OCI-LY7 (cell line): ENCODE data around the gene CTU2. TPM values are rescaled to one million over a fixed set of nuclear protein-coding genes. Genes with fewer than 3 reads are reported as not detected.

Source experiments
- BruUV-seq: library from RNA; stranded (reverse); fragments of 400-500 nt; replicated peaks from 2 replicates; lab custom pipeline; 2021; lab: Mats Ljungman, UMichigan
- CTCF ChIA-PET: fragments of 300-600 bp; sonication (Branson Sonifier 250); formaldehyde crosslinking; loops from one replicate; lab custom pipeline; 2022; ENCODE audit warnings: antibody characterized with exemption; ENCODE audit not compliant: unreplicated experiment; lab: Charles Lee
- POLR2A ChIA-PET: fragments of 300-600 bp; sonication (Branson Sonifier 250); formaldehyde crosslinking; loops from one replicate; lab custom pipeline; 2022; ENCODE audit warnings: antibody characterized with exemption; lab: Charles Lee
- DNase-seq: peaks from one replicate; pipeline ENCODE4 v3.0.0-alpha.2; 2015; ENCODE audit warnings: low spot score
- H2AFZ ChIP-seq: fragments of 200-600 bp; sonication (generic), shearing (Covaris generic); 2 replicates; pipeline ENCODE4 v1.6.1; 2014; ENCODE audit warnings: mild to moderate bottlenecking, antibody characterized with exemption, low read length, moderate library complexity
- H3K27ac ChIP-seq: fragments of 200-600 bp; sonication (generic); 2 replicates; pipeline ENCODE4 v1.5.1; 2014; ENCODE audit warnings: mixed run types, low read depth, mild to moderate bottlenecking, moderate library complexity, low read length, inconsistent platforms; ENCODE audit not compliant: poor library complexity, severe bottlenecking
- H3K36me3 ChIP-seq: fragments of 200-600 bp; sonication (generic); 2 replicates; pipeline ENCODE4 v1.6.1; 2014; ENCODE audit warnings: mild to moderate bottlenecking, antibody characterized with exemption, low read length, moderate library complexity, mixed read lengths; ENCODE audit not compliant: insufficient read depth
- H3K4me1 ChIP-seq: fragments of 200-600 bp; sonication (generic); 2 replicates; pipeline ENCODE4 v1.5.1; 2014; ENCODE audit warnings: mild to moderate bottlenecking, low read length; ENCODE audit not compliant: insufficient read depth, poor library complexity, severe bottlenecking
- H3K4me2 ChIP-seq: fragments of 200-600 bp; sonication (generic); 2 replicates; pipeline ENCODE4 v1.6.1; 2014; ENCODE audit warnings: mild to moderate bottlenecking, low read length
- H3K4me3 ChIP-seq: fragments of 200-600 bp; sonication (generic); 2 replicates; pipeline ENCODE4 v1.5.1; 2014; ENCODE audit warnings: mild to moderate bottlenecking, low read depth, low read length; ENCODE audit not compliant: poor library complexity, severe bottlenecking
- H3K79me2 ChIP-seq: fragments of 200-600 bp; sonication (generic); 2 replicates; pipeline ENCODE4 v1.6.1; 2016; ENCODE audit warnings: low read depth, mild to moderate bottlenecking, low read length, moderate library complexity, mixed read lengths; ENCODE audit not compliant: insufficient read depth
- H3K9me2 ChIP-seq: fragments of 200-600 bp; sonication (generic); 2 replicates; pipeline ENCODE4 v1.6.1; 2016; ENCODE audit warnings: mild to moderate bottlenecking, low read length, mixed read lengths; ENCODE audit not compliant: insufficient read depth
- H3K9me3 ChIP-seq: fragments of 200-600 bp; sonication (generic); 2 replicates; pipeline ENCODE4 v1.6.1; 2014; ENCODE audit warnings: mild to moderate bottlenecking, mixed run types, low read length, mixed read lengths
- H4K20me1 ChIP-seq: fragments of 200-600 bp; sonication (generic); 2 replicates; pipeline ENCODE4 v1.6.1; 2014; ENCODE audit warnings: mild to moderate bottlenecking, antibody characterized with exemption, low read length, moderate library complexity, mixed read lengths; ENCODE audit not compliant: insufficient read depth
- CTCF ChIP-seq: fragments of 200-600 bp; sonication (generic); conservative IDR thresholded peaks from 2 replicates; pipeline ENCODE4 v1.5.1; 2014; ENCODE audit warnings: mild to moderate bottlenecking, antibody characterized with exemption, low read length, moderate library complexity, mixed read lengths
- EZH2phosphoT487 ChIP-seq: fragments of 200-600 bp; sonication (generic); IDR thresholded peaks from 2 replicates; pipeline ENCODE4 v1.6.1; 2018; ENCODE audit warnings: low read depth, borderline replicate concordance, mild to moderate bottlenecking, mixed run types, antibody characterized with exemption, low read length, moderate library complexity, mixed read lengths
- intact Hi-C: fragments of 100-400 bp; cut with micrococcal nuclease; formaldehyde crosslinking; loops from one replicate; pipeline ENCODE4 v1.10.0; 2022; ENCODE audit not compliant: unreplicated experiment
- total RNA-seq, 2 experiments: library from RNA; depleted of rRNA in 1 of 2; stranded (reverse); fragments of >200 nt in 1 of 2; shearing (Covaris generic) in 1 of 2; gene quantifications; 2 replicates each; pipeline ENCODE4 v1.2.3, GENCODE V29; 2014 to 2022

Gene CTU2
- total RNA-seq, 2 experiments from 2014 or later, result 21.9 to 24.4 TPM

GRCh38 chr16:88658714-88659113, 47.6 kb upstream of the CTU2 start:
- H4K20me1 ChIP-seq, result no peaks in the 10 kb centered on the region
- intact Hi-C loops, result no loop called here
- no peak overlapping the region for H3K27ac ChIP-seq
- peaks cover 33% of the 10 kb centered on the region; the same call in 1 of the 2 replicates for H3K79me2 ChIP-seq
- peaks cover 33% of the 10 kb centered on the region; the same call in 1 of the 2 replicates for H3K36me3 ChIP-seq
- H3K4me2 ChIP-seq, result no peak overlapping the region
- no peak overlapping the region for H2AFZ ChIP-seq
- no peak for TF ChIP-seq EZH2phosphoT487
- TF ChIP-seq CTCF, result no peak
- no peaks in the 10 kb centered on the region for H3K9me3 ChIP-seq
- no peak for DNase-seq
- no TSS peak for BruUV-seq
- H3K9me2 ChIP-seq, result no peaks in the 10 kb centered on the region
- H3K4me3 ChIP-seq, result no peak overlapping the region
- POLR2A ChIA-PET, result no interaction called here
- H3K4me1 ChIP-seq, result peaks cover 9% of the 10 kb centered on the region
- CTCF ChIA-PET, result no interaction called here

- Histone ChIP-seq H2AFZ (no peak overlapping the region), H3K4me2 (no peak overlapping the region), H3K27ac (no peak overlapping the region), H4K20me1 (no peaks in the 10 kb centered on the region), H3K79me2 (peaks cover 37% of the 10 kb centered on the region; the same call in 1 of the 2 replicates), H3K36me3 (peaks cover 33% of the 10 kb centered on the region; the same call in 1 of the 2 replicates), H3K4me3 (no peak overlapping the region), H3K9me3 (no peaks in the 10 kb centered on the region), H3K9me2 (no peaks in the 10 kb centered on the region), H3K4me1 (peaks cover 12% of the 10 kb centered on the region)
- ChIA-PET POLR2A (no interaction called here), CTCF (interaction anchor here (0.6 kb wide), 1 partner anchor 69 kb away, joined by 3 read pairs; no protein-coding TSS in a partner anchor)
- DNase-seq, result no peak
- no TSS peak for BruUV-seq
- intact Hi-C loops, result no loop called here
- no peak for TF ChIP-seq CTCF
- no peak for TF ChIP-seq EZH2phosphoT487
Measured at GRCh38 chr16:88659160-88659559, 47.1 kb upstream of the CTU2 start.

DNA sequence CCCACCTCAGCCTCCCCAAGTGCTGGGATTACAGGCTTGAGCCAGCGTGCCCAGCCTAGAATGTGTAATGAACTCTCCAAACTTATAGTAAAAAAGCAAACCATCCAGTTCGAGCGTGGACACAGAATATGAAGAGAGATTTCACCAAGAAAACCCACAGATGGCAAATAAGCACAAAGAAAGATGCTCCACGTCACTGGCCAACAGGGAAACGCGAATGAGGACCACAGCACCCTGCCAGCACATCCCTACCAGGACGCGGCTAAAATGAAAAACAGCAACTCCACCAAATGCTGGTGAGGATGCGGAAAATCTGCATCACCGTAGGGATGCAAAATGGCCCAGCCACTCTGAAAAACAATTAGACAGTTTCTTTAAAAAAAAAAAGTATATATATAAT, 44.8 kb upstream of the CTU2 start:
- Histone ChIP-seq H3K4me1 (peaks cover 31% of the 10 kb centered on the region), H3K27ac (peak overlapping the region; percentile 55), H4K20me1 (no peaks in the 10 kb centered on the region), H2AFZ (no peak overlapping the region), H3K36me3 (peaks cover 24% of the 10 kb centered on the region; the same call in 1 of the 2 replicates), H3K9me2 (no peaks in the 10 kb centered on the region), H3K4me2 (peak overlapping the region; percentile 83), H3K79me2 (peaks cover 37% of the 10 kb centered on the region; the same call in 1 of the 2 replicates), H3K9me3 (no peaks in the 10 kb centered on the region), H3K4me3 (peak overlapping the region; percentile 86)
- intact Hi-C loops, result loop anchor here (5.0 to 10.0 kb wide), 3 partner anchors 121 to 207 kb away; partner anchors contain the start of genes CDT1 and ZFPM1
- TF ChIP-seq EZH2phosphoT487, result no peak
- no peak for TF ChIP-seq CTCF
- BruUV-seq, result no TSS peak
- ChIA-PET POLR2A (no interaction called here), CTCF (no interaction called here)
- no peak for DNase-seq
